ENCODE data around the gene KDM7A.
A peak's percentile ranks its signal among the peaks of the same experiment; 100 is the strongest.

KDM7A gene

GRCh38 chr7:140081774-140082425, 94.9 kb downstream of the KDM7A start:
- DNase-seq = no peak

- no peak for DNase-seq
Measured at GRCh38 chr7:140080919-140081318, 95.9 kb downstream of the KDM7A start.

GRCh38 chr7:140079121-140079536, 97.7 kb downstream of the KDM7A start:
- DNase-seq = no peak

- DNase-seq = no peak
Measured at GRCh38 chr7:140078392-140078791, 98.4 kb downstream of the KDM7A start.

GRCh38 chr7:140074780-140075179, 102.0 kb downstream of the KDM7A start:
- DNase-seq = no peak

GRCh38 chr7:140070546-140070945, 106.2 kb downstream of the KDM7A start:
- no peak for DNase-seq

- DNase-seq = no peak
Measured at GRCh38 chr7:140069298-140069949, 107.4 kb downstream of the KDM7A start.

- no peak for DNase-seq
Measured at GRCh38 chr7:140068033-140068432, 108.8 kb downstream of the KDM7A start.

GRCh38 chr7:140067052-140067451, 109.7 kb downstream of the KDM7A start:
- DNase-seq = no peak

GRCh38 chr7:140062528-140063299, 114.1 kb downstream of the KDM7A start, which contains the start of gene PARP12:
Gene PARP12 (minus strand): TSS chr7:140062951. CDS start chr7:140062847, 104 bp downstream.
- DNase-seq = peak; percentile 55

- peak; percentile 51 for DNase-seq
Measured at GRCh38 chr7:140062118-140062527, 114.7 kb downstream of the KDM7A start.

GRCh38 chr7:140061607-140061930, 115.2 kb downstream of the KDM7A start:
- DNase-seq = no peak

GRCh38 chr7:140060788-140061606, 115.8 kb downstream of the KDM7A start:
- DNase-seq = no peak

GRCh38 chr7:140060243-140060630, 116.5 kb downstream of the KDM7A start:
- DNase-seq = no peak

GRCh38 chr7:140059273-140060242, 117.2 kb downstream of the KDM7A start:
- no peak for DNase-seq

GRCh38 chr7:140058517-140058916, 118.3 kb downstream of the KDM7A start:
- no peak for DNase-seq

GRCh38 chr7:140057143-140057535, 119.6 kb downstream of the KDM7A start:
- no peak for DNase-seq

- no peak for DNase-seq
Measured at GRCh38 chr7:140056431-140057142, 120.2 kb downstream of the KDM7A start.

- no peak for DNase-seq
Measured at GRCh38 chr7:140055833-140056232, 121.0 kb downstream of the KDM7A start.

GRCh38 chr7:140054751-140055150, 122.0 kb downstream of the KDM7A start:
- DNase-seq = no peak

All from NCI-H526 treated with DMSO at 0.1 percent for 48 hours (cell line).